Mesendoderm (in vitro differentiated cells): ENCODE data around the gene CLEC4F. TPM values are rescaled to one million over a fixed set of nuclear protein-coding genes. Genes with fewer than 3 reads are reported as not detected.

ENCODE experiments used
- small RNA-seq: library from polyadenylated mRNA; stranded (forward); fragments of <200 nt; extraction: miRNeasy Mini kit (QIAGEN cat#:217004); gene quantifications from one replicate; pipeline ENCODE3, GENCODE V24; 2013; ENCODE audit not compliant: insufficient read depth

Gene CLEC4F

Small RNA genes lying within 50 kb of the gene (small RNA-seq; reads per million reads assigned to genes)
- not detected for gene HMGN2P21
